Renal cortex interstitium (tissue), 11 donors: ENCODE data around the gene BORCS8. TPM values are rescaled to one million over a fixed set of nuclear protein-coding genes. Genes with fewer than 3 reads are reported as not detected.
A peak's percentile ranks its signal among the peaks of the same experiment; 100 is the strongest.
"Not testable (repeated sequence)": the region's sequence is repeated elsewhere in the genome, so short reads cannot be mapped to it uniquely, and the experiment has no call there.

Source experiments
- DNase-seq, 11 donors: peaks; one replicate each; pipeline ENCODE4 v3.0.0-alpha.2; 2013; ENCODE audit warnings: low read depth in 9 of 11, low spot score in 4 of 11; ENCODE audit errors: extremely low read depth in 1 of 11
- polyA plus RNA-seq, 3 donors: library from polyadenylated mRNA; unstranded; fragments of 120-200 nt; gene quantifications; one replicate each; pipeline ENCODE4 v1.2.1, GENCODE V29; 2013; ENCODE audit not compliant: insufficient read length in 3 of 3

Gene BORCS8
- polyA plus RNA-seq, 3 donors, result 14.8 to 30.0 (median 19.3) TPM

DNA sequence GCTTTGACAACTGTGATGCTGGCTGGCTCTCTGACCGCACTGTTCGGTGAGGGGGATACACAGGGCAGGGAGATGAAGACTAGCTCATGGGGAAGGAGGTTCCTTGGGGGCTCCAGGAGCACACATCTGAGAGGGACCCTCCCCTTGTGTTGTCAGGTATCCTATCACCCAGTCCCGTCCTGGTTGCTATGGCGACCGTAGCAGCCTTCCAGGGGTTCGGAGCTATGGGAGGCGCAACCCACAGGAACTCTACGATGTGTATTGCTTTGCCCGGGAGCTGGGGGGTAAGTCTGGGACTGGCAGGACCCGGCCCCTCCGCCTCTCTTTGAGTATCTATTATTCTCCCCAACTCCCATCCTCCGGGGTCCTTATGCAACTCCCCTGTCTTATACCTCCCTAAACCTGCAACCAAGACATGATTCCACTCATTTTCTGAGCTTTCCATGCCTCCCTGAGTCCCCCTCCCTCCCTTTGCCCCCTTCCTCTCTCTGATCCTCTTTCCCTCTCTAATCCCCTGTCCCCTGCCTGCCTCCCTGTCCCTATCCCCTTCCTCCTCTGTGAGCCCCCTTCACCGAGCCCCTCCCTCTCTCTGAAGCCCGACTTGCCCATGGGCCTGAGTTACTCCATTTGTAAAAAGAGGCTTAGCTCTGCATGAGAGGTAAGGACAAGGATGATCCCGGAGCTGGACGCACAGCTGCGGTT, 32.3 kb upstream of the BORCS8 start:
- DNase-seq, result no peak

DNA sequence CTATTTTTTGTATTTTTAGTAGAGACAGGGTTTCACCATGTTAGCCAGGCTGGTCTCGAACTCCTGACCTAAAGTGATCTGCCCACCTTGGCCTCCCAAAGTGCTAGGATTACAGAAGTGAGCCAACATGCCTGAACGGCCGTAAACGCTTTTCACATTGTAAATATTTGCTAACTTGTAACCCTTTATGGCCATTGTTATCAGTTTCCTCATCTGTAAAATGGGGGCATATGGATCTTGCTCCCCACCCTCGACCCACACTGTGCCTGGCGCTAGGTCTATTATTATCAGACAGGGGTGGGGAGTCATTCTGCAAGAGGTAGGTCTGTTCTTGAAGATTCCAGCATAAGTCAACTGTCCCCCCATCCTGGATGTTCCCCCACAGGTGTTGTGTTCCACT, 31.7 kb upstream of the BORCS8 start:
- no peak for DNase-seq

DNA sequence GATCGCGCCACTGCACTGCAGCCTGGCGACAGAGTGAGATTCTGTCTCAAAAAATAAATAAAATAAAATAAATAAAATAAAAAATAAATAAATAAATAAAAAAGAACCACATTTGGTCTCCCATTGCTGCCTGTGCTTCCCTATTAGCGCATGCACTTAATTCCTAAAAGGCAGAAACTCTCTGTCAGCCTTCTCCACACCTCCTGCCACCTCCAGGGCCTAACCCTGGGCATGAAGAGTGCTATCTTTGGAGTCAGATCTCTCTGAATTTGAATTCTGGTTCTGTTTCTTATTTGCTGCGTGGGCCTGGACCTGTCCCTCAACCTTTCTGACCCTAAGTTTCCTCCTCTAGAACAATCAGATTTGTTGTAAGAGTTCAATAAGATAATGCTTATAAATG, 31.1 kb upstream of the BORCS8 start:
- DNase-seq, result no peak

DNA sequence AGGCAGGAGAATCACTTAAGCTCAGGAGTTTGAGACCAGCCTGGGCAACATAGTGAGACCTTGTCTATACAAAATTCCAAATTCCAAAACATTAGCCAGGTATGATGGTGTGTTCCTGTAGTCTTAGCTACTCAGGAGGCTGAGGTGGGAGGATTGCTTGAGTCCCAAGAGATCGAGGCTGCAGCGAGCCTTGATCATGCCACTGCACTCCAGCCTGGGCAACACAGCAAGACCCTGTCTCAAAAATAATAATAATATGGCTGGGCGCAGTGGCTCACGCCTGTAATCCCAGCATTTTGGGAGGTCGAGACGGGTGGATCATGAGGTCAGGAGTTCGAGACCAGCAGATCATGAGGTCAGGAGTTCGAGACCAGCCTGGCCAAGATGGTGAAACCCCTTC, 29.0 kb upstream of the BORCS8 start:
- DNase-seq, result not testable (repeated sequence)

DNA sequence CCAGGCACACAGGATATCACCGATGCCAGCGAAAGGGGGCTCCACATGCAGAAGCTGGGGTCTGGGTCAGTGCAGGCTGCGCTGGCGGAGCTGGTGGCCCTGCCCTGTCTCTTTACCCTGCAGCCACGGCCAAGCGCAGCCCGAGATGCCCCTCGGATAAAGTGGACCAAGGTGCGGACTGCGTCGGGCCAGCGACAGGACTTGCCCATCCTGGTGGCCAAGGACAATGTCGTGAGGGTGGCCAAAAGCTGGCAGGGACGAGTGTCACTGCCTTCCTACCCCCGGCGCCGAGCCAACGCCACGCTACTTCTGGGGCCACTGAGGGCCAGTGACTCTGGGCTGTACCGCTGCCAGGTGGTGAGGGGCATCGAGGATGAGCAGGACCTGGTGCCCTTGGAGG, 27.0 kb upstream of the BORCS8 start:
- no peak for DNase-seq

DNA sequence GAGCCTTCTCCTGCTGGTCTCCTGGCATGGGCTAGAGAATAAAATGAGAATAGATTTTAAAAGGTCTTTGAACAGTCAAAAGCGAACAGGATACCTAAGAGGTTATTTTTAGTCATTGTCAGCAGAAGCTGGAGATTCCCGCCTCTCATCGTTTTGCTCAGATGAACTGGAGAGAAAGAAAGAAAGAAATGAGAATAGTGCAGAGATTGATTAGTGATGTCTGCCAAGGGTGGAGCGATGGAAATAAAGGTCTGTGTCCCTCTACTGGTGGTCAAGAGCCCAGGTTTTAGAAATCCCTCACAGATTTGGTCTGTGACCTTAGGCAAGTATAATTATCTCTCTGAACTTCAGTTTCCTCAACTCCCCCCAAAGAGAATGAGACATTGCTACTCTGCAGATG, 25.1 kb upstream of the BORCS8 start:
- no peak for DNase-seq

DNA sequence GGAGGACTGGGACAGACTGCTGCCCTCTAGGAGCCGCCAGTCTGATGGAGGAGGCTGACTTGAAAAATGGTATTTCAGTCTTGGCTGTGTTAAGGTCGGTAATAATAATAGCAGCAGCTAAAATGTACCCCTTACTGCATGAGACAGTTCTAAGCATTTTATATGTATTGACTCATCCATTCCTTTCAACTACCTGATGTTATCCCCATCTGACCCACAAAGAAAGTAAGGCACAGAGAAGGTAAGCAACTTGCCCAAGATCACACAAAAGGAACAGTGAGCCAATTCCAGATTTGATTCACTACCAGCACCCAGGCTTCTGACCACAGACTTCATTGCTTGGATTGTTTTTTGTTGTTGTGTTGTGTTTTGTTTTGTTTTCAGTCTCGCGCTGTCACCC, 23.8 kb upstream of the BORCS8 start:
- DNase-seq, result no peak

DNA sequence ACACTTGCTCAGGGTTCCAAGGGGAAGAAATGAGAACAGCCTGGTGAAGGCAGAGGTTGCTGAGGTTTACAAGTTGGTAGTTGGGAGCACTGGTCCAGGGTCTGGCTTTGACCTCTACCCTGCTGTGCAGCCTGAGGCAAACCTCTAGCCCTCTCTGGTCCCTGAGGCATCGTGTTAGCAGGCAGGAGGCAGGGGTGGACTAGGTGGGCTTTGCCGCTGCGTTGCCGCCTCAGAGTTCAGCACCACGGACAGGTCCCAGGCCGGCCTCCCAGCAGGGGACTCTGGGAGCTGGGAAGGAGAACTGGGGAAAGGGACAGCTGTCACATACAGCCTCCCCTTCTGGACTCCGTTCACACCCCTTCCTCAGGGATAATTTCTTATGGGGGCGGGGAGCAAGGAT, 22.9 kb upstream of the BORCS8 start:
- peak in 9 of 11 donors; percentile 47 to 75 (median 62) for DNase-seq

DNA sequence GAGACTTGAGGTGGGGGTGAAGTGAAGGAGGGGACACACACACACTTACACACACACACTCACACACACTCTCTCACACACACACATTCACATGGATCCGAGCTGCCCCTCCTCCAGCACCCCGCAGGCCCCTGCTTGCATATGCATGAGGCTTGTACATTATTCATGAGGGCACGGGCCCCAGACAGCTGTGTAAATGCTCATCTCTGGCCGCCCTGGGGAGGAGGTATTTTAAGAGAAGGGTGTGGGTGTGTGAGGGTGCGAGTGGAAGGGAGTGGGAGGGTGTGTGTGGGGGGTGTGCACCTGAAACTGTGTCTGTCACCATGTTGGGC, 22.2 kb upstream of the BORCS8 start:
- DNase-seq, result no peak

DNA sequence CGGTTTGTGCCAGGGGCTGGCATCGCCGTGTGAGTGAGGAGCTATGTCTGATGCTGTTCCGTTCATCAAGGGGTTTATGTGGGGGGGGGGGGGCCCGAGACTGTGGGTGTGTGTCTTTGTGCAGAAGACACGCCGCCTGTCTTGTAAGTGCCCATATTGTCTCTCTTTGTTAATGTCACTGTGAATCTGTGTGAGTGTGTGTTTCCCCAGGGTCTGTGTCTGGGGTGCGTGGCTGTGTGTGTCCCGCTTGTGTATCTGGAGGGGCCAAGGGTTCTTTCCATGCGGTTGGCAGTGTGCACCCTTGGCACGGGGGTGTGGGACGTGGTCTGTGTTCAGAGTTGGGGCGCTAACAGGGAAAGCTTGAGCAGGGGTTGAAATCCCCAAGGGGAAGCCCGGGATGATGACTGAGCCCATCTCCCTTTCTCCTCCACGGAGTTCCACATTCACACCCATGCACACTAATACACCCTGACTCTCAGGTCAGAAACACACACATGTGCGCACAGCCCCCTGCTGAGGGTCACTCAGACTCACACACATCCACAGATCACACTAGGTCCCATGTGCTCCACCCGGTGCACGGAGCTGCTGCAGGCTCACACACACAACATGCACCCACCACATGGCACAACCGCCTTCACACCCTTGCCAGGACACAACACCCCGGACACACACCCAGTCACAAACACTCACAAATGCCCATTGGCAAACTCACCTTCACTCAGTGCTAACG, 21.6 kb upstream of the BORCS8 start:
- DNase-seq, result no peak

DNA sequence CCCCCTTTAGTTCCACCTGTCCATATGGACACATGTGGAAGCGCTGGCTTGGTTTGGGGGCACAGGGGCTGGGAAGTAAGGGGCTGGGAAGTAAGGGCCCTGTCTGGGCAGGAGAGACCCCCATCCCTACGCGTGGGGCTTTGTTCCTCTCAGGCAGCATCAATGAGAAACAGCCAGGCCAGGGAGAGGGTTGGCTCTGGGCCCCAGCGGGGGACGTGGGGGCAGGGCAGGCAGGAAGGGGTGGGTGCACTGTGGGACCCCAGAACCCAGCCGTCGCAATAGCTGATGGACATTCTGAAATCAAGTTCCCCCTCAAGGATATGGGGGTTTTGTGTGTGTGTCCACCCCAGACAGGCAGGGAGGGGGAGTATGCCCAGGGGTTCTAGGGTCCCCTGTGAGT, 21.0 kb upstream of the BORCS8 start:
- no peak for DNase-seq

DNA sequence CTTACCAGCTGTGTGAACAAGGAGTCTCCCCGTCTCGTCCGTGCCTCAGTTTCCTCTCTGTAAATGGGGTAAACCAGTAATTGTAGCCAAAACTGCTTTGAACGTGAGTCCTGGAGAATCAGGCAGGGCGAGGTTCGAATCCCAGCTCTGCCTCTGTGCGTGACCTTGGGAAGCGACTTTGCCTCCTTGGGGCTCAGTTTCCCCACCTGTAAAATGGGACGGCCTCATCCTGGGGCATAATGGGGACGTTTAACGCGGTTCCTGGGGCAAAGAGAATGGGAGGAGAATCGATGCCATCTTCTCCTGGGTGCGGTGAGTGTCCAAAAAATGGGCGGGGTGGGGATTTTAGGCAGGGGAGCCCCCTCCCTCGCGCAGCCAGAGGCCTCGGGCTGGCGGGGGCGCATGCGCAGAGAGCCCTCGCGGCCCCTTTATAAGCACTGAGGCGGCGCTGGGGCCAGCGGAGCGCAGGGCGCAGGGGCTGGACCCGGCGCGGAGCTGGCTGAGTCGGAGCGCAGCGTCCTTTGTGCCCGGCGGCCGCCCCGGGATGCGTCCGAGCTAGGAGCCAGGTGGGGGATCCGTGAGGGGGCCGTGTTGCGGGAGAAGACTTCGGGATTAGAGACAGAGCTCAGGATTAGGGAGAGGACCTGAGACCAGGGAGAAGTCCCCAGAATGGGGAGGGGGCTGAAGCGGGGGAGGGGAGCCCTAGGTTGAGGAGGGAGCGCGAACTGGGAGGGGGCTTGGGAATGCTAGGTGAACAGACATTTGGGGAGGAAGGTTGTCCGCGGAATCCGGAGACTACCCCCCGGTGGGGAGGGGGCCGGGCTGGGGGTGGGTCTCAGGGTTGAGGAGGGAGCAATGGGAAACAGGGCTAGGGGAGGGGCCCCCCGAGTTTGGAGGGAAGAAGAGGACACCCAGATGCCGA, 19.8 kb upstream of the BORCS8 start, which contains the start of gene NCAN:
Gene NCAN, plus strand, starts transcription at position 460 of the 922 bp plus-strand sequence. CDS start 4,996 bp downstream, outside the sequence.
- DNase-seq, result no peak

DNA sequence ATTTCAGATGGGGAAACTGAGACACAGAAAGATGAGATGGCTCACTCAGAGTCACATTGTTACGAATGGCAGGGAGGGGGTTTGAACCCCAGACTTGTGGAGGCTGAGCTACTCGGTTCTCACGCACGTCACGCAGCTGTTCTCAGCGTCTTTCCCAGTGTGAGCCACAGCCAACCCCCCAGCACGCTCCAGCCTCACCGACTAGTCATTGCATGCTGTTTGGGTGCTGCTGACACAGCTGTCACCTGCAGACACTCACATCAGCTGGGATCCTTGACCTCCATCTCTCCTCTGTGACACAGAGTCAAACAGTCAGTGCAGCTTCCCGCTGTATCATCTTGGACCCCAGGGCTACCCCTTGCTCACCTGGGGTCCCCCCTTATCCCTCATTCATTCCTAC, 17.4 kb upstream of the BORCS8 start:
- no peak for DNase-seq

DNA sequence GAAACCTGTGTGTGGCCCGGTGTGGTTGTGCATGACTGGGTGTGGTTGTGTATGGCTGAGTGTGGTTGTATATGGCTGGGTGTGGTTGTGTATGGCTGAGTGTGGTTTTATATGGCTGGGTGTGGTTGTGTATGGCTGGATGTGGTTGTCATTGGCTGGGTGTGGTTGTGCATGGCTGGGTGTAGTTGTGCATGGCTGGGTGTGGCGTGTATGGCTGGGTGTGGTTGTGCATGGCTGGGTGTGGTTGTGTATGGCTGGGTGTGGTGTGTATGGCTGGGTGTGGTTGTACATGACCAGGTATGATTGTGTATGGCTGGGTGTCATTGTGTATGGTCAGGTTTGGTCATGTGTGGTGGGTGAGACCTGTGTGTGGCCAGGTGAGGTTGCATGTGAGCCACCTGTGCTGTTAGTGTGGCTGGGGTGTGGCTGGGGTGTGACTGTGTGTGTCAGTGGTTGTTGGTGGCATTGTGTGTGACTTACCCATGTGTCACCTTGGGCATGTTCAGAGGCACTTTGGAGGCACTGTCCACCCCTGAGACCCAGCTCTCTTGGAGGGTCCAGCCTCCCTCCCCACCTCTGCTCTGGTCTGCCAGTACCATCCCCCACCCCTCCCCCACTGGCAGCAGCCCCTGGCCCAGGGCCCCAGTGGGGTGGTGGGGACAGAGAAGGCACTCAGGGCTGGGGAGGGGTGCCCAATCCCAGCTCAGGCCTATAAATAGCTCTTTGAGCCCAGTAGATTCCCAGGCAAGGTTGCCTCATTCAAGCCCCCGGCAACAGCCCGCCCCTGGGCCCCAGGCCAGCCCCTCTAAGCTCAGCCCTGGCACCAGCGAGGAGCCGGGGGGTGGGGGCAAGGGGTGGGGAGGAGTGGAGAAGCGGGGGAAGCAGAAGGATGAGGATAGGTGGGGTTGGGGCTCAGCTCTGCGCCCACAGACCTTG, 16.0 kb upstream of the BORCS8 start:
- DNase-seq, result no peak

DNA sequence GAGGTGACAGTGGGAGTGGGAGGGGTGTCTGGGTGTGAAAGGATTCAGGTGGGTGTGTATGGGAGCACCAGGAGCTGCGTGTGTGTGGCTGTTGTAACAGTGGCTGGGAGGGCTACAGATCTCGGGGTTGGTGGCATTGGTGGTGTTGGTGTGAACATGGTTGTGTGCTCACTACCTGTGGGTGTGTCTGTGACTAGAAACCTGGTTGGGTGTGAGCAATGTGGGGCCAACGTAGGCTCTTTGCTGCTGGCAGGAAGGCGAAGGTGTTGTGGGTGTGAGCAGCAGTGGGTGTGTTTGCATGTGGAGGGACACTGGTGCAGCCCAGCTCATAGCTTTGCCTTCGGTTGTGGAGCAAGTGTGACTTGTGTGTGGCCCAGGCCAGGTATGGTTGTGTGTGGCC, 15.0 kb upstream of the BORCS8 start:
- DNase-seq, result no peak

DNA sequence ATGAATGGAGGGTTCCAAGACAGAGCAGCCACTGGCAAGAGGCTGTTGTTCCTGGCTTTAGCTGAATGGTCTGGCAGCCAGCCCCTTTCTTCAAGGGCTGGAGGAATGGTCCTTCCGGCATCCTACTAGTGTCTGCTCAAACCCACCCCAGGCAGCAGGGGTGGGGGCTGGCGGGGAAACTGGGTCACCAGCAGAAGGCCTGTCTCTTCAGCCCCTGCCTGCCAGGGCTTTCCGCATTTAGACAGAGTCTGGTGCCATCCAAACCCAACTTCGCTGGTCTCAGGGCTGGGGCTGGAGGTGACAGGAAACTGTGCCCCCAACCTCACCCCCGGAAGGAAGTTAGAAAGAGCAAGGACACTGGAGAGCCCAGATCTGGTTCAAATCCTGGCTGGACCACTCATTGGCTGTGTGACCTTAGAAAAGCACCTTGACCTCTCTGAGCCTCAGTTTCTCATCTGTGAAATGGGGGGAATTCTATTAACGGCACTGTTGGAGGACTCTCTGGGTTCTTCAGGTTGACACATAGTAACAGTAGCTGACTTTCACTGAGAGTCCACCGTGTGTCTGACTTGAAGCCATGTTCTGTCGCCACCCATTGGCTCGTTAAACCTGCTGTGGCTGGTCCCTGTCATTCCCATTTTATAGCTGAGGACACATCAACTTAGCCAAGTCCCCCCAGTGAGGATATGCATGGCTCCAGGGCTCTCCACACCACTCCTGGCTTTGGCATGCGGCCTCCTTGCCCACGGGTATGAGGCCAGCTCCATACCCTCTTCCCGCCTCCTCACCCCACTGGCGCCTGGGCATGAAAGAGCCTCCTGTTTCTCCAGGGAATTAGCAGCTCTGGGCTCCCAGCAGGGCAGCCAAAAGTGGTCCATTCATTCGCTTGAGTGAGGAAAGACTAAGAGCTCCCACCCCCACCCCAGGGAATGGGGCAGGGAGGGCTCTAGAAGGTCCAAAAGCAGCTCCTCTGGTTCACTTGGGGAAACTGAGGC, 13.8 kb upstream of the BORCS8 start:
- no peak for DNase-seq

DNA sequence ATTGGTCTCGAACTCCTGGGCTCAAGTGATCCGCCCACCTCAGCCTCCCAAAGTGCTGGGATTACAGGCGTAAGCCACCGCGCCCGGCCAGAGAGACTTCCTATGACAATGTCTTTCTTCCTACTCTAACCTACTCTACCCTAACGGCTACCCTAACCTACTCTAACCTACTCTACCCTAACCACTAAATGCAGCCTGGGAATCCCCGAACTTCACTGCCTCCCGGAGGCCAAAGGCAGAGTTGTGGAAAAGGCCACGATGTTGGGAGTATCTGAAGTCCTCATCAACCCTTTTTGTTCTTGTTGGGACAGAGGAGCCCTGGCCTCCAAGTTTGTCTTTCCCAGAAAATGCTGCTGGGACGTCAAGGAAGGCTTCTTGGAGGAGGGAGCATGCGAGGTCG, 12.2 kb upstream of the BORCS8 start:
- no peak for DNase-seq
